G401.6 (cell line): Measurements from ENCODE around the gene KRTAP5-3.

Source experiments
- FAIRE-seq: peaks from 2 replicates; lab custom pipeline; 2012; peaks lifted over from hg19 to GRCh38; lab: Jason Lieb, UNC

The KRTAP5-3 gene

GRCh38 chr11:1564535-1565172 lies 43.6 kb downstream of the KRTAP5-3 start:
- no peak for FAIRE-seq

- FAIRE-seq: no peak
Observed at GRCh38 chr11:1563697-1564534, 44.3 kb downstream of the KRTAP5-3 start.

GRCh38 chr11:1563149-1563638 lies 45.1 kb downstream of the KRTAP5-3 start:
- FAIRE-seq: no peak

GRCh38 chr11:1562469-1563148 lies 45.7 kb downstream of the KRTAP5-3 start:
- FAIRE-seq: no peak

GRCh38 chr11:1561955-1562354 lies 46.3 kb downstream of the KRTAP5-3 start:
- FAIRE-seq: no peak

- no peak for FAIRE-seq
Observed at GRCh38 chr11:1561266-1561665, 47.0 kb downstream of the KRTAP5-3 start.

- no peak for FAIRE-seq
Observed at GRCh38 chr11:1560649-1561251, 47.5 kb downstream of the KRTAP5-3 start.

- FAIRE-seq: no peak
Observed at GRCh38 chr11:1560002-1560648, 48.1 kb downstream of the KRTAP5-3 start.

GRCh38 chr11:1559111-1559951 lies 48.9 kb downstream of the KRTAP5-3 start:
- FAIRE-seq: no peak

- FAIRE-seq: no peak
Observed at GRCh38 chr11:1558775-1559110, 49.5 kb downstream of the KRTAP5-3 start.

- no peak for FAIRE-seq
Observed at GRCh38 chr11:1557904-1558774, 50.1 kb downstream of the KRTAP5-3 start.
